Suprapubic skin (tissue), 4 donors: Measurements from ENCODE around the gene IQGAP2.

Experiments
- EP300 ChIP-seq: sonication (generic); formaldehyde crosslinking; IDR thresholded peaks from one replicate; pipeline ENCODE4 v1.6.1; 2017; ENCODE audit warnings: antibody characterized with exemption
- POLR2A ChIP-seq, 2 donors: fragments of 450-650 bp; IDR thresholded peaks; one replicate each; pipeline ENCODE4 v1.6.1; 2017; ENCODE audit warnings: antibody characterized with exemption in 2 of 2, mild to moderate bottlenecking in 2 of 2, moderate library complexity in 2 of 2
- POLR2AphosphoS5 ChIP-seq, 3 donors: sonication (generic); formaldehyde crosslinking; IDR thresholded peaks; one replicate each; pipeline ENCODE4 v1.6.1; 2017; ENCODE audit warnings: antibody characterized with exemption in 3 of 3
- TF ChIP-seq, protein P1 (sequence below), 2 donors: fragments of 200-600 bp in 1 of 2; fragments of 450-650 bp in 1 of 2; sonication (generic) in 1 of 2; IDR thresholded peaks; one replicate each; pipeline ENCODE4 v1.5.1; 2016 to 2019; ENCODE audit warnings: antibody characterized with exemption in 2 of 2, mild to moderate bottlenecking in 1 of 2, moderate library complexity in 1 of 2

DNA sequence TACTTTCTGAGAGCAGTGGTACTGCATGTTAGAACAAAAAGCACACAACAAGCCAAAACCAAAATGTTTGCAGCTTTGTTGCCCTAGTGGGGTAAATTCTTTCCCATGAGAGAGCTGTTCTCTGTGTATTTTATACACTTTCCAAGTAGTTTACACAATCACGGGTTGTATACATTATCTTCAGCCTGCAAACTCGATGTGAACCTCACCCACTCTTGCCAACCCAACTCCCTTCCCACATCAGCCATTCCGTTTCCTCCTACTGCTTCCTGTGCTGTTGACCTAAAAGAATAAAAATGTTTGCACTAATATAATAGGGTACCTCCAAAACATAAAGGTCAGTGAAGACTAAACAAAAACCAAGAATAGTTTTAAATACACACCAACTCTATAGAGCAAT is 47.0 kb downstream of the IQGAP2 start:
- TF ChIP-seq, protein P1, sequence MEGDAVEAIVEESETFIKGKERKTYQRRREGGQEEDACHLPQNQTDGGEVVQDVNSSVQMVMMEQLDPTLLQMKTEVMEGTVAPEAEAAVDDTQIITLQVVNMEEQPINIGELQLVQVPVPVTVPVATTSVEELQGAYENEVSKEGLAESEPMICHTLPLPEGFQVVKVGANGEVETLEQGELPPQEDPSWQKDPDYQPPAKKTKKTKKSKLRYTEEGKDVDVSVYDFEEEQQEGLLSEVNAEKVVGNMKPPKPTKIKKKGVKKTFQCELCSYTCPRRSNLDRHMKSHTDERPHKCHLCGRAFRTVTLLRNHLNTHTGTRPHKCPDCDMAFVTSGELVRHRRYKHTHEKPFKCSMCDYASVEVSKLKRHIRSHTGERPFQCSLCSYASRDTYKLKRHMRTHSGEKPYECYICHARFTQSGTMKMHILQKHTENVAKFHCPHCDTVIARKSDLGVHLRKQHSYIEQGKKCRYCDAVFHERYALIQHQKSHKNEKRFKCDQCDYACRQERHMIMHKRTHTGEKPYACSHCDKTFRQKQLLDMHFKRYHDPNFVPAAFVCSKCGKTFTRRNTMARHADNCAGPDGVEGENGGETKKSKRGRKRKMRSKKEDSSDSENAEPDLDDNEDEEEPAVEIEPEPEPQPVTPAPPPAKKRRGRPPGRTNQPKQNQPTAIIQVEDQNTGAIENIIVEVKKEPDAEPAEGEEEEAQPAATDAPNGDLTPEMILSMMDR (IDR thresholded peaks at IDR 0.05), result no peak
- TF ChIP-seq POLR2A (IDR thresholded peaks at IDR 0.05), result no peak
- TF ChIP-seq EP300, result no peak
- no peak for TF ChIP-seq POLR2AphosphoS5 (IDR thresholded peaks at IDR 0.05)
